ENCODE results near the gene NUTF2.

The NUTF2 gene

GRCh38 chr16:67846320-67847063 is at the start of gene NUTF2:
Gene NUTF2 (plus strand): TSS chr16:67846933. CDS start chr16:67865131, 18,198 bp downstream.
- in situ Hi-C loops (cut with HindIII; ENCODE audit: low sequenced_read_pairs), result no loop called here

DNA sequence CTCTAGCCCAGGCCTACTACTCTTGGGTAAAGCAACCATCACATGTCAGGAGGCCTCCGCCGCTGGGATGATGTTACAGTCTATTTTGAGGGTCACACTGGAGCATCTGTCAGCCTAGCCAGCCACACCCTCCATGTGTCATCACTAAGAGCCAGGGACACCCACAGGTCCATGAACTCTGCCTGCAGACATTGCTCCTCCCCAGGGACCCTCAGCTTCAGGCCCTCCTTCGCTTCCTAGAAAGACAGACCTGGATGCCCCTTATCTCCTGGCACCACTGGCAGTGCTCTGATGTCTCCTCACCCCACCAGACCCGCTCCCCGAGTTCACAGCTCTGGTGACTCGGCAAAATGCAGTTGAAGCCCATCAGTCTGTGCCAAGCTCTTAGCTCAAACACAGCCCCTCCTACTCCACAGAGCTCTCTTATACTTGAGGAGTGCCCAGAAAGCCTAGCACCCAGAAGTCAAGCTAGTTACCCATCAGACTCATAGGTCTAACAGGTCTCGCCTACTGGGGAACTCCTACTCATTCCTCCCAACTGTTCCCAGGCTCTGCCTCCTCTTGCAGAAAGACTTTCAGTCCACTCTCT is 46.3 kb upstream of the NUTF2 start:
- in situ Hi-C loops (cut with HindIII; ENCODE audit: low sequenced_read_pairs), result no loop called here

DNA sequence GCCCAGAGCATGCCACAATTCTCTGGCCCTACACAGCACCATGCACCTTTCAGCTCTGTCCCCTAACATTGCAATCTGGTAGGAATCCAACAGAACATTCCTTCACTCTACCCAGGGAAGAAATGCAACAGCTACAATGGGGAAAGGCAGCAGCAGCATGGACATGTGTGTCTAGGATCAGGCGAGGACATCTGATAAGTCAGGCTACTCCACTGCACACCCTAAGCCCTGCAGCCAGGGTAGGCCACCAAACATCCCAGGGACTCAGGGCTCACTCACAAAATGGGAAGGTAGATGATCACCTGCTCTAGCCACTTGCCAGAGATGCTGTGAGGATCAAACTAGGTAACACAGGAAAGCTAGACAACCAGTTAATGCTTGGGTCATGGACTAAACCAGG is 45.5 kb upstream of the NUTF2 start:
- in situ Hi-C loops (cut with HindIII; ENCODE audit: low sequenced_read_pairs), result no loop called here

DNA sequence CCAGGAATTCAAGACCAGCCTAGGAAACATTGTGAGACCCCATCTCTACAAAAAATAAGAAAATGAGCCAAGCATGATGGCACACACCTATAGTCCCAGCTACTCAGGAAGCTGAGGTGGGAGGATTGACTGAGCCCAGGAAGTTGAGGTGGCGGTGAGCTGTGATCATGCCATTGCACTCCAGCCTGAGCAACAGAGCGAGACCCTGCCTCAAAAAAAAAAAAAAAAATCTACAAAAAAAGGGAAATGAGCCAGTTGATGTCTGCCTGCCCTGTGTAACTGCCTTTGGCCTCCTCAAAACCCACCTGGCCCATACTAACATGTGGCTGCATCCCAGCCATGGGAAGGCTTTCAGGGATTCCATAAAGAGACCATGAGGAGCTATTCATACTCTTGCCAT is 44.9 kb upstream of the NUTF2 start:
- in situ Hi-C loops (cut with HindIII; ENCODE audit: low sequenced_read_pairs), result no loop called here

- in situ Hi-C loops (cut with HindIII; ENCODE audit: low sequenced_read_pairs), result no loop called here
Measured at GRCh38 chr16:67803894-67804293, 42.8 kb upstream of the NUTF2 start.

- in situ Hi-C loops (cut with HindIII; ENCODE audit: low sequenced_read_pairs), result no loop called here
Measured at GRCh38 chr16:67804853-67805542, 41.7 kb upstream of the NUTF2 start.

DNA sequence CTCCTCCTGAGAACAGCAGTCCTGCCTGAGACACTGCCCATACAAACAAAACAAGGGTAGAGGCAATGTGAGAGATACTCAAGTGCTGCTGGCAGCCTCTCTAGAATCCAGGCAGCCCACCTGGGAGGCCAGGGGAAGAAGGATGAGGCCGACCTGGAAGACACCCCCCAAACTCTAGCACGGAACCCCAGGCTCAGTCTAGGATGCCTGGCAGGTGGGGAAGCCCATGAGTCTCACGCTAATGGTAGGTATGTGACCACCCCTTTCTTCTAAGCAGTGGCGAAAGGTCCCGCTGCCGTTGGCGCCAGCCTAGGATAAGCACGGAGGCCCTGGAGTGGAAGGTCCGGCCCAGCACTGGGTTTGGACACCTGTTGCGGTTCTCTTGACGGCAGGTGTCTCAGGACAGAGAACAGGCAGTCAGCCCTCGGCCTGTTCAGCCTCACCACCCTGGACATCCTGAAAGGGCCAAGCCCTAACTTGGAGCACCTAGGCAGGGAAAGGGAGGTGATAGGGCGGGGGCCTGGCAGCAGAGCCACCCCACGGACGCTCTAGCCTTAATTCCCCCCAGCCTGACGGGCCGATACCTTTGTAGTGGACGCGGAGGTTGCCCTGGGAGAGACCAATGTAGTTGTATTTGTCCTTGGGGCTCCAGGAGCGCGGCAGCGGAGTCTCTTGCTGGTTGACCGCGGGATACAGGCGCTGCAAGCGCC is 40.9 kb upstream of the NUTF2 start:
- in situ Hi-C loops (cut with HindIII; ENCODE audit: low sequenced_read_pairs), result no loop called here

DNA sequence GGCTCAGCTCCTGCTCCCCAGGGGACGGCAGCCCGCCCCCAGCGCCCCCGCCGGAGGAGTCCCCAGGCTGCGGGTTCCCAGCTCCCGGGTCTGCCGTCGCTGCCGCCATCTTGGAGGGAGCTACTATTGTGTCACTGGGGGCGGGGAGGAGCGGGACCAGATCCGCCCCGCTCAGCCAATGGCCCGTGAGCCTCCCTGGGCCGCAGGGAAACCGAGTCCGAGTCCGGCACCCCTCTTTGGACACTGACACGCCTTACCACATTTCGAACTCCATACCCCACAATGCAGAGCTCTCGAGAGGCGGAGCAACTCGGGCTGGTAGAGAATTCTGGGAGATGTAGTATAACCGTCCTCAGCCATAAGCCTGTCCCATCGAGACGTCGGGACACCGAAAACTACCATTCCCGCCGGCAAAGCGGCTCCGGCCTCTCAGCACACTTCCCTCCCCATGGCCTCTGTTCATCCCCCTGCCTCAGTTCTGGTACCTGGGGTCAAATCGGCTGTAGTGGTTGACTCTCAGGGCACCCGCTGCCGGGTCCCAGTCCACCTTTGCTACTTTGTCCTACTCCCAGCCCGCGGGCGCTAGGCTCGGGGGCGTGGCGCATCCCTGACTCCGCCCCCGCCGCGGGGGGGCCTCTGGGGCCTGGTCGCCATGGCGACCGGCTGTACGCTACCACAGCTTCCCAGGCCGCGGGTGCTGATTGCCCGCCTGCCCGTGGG is 40.1 kb upstream of the NUTF2 start, which contains the start of the genes RANBP10 and TSNAXIP1:
RANBP10 (minus strand) TSS at position 133 of the 720 bp plus-strand sequence; CDS start at position 109, 24 bp downstream.
TSNAXIP1 (plus strand) TSS at position 462 of the 720 bp plus-strand sequence. CDS start 261 bp downstream, outside the sequence.
- in situ Hi-C loops (cut with HindIII; ENCODE audit: low sequenced_read_pairs), result no loop called here

GRCh38 chr16:67807148-67807682 is 39.5 kb upstream of the NUTF2 start:
- in situ Hi-C loops (cut with HindIII; ENCODE audit: low sequenced_read_pairs), result no loop called here

DNA sequence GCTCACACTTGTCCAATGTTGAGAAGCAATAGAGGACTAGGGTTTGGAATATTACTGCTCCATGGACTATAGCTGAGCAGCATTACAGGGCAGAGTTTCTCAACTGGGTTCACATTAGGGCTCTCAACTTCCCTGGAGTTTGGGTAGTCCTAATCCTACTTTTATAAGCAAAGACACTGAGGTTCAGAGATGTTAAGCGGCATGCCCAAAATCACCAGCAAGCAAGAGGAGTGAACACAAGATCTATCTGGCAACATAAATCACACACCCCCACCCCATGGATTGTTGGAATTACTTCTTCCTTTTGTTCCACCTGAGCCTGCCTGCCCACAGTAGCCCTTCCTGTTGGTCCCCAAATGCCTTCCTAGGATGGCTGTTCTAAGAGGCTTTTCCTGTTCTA is 34.8 kb upstream of the NUTF2 start:
- in situ Hi-C loops (cut with HindIII; ENCODE audit: low sequenced_read_pairs), result no loop called here

DNA sequence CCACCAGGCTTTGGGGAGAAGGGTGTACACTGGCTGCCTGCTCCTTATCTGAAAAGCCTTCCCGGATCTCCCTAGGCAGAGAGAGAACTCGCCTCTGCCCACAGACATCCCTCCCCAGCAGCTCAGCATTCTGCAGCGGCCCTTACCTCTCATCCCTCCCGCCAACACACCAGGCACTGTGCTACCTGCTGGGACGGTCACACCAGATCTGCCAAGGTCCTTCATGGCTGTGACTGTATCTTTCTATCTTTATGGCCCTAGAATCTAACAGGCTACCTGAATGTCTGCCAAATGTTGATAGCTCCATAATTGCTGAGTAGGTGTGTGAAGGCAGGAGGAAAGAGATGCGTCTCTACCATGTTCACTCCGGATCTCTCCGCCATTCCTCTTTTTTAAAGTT is 32.2 kb upstream of the NUTF2 start:
- in situ Hi-C loops (cut with HindIII; ENCODE audit: low sequenced_read_pairs), result no loop called here

GRCh38 chr16:67820608-67821259 is 26.0 kb upstream of the NUTF2 start:
- in situ Hi-C loops (cut with HindIII; ENCODE audit: low sequenced_read_pairs), result loop anchor here (5.0 kb wide), 1 partner anchor 103 kb away; the partner anchor contains the start of gene GFOD2

DNA sequence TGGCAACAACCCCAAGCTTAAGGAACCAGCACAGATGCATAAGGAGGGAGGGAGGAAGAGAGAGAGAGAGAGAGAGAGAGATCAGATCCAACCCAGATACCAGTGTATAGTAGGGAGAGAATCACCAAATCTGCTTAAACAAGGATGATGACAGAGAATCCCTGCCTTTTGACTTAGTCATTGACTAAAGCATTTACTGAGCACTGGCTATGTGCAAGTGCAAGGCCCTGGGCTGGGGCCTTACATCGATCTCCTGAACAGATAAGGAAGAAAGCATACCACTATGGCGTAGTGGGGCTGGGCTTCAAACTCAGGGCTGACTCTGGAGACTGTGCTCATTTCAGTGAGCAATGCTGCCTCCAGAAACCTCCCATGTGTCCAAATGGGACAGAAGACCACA is 24.2 kb upstream of the NUTF2 start:
- in situ Hi-C loops (cut with HindIII; ENCODE audit: low sequenced_read_pairs), result loop anchor here (5.0 kb wide), 1 partner anchor 105 kb away; the partner anchor contains the start of gene GFOD2

- in situ Hi-C loops (cut with HindIII; ENCODE audit: low sequenced_read_pairs), result no loop called here
Measured at GRCh38 chr16:67825119-67825518, 21.6 kb upstream of the NUTF2 start.

- in situ Hi-C loops (cut with HindIII; ENCODE audit: low sequenced_read_pairs), result no loop called here
Measured at GRCh38 chr16:67825906-67826305, 20.8 kb upstream of the NUTF2 start.

GRCh38 chr16:67828651-67829050 is 18.1 kb upstream of the NUTF2 start:
- in situ Hi-C loops (cut with HindIII; ENCODE audit: low sequenced_read_pairs), result no loop called here

DNA sequence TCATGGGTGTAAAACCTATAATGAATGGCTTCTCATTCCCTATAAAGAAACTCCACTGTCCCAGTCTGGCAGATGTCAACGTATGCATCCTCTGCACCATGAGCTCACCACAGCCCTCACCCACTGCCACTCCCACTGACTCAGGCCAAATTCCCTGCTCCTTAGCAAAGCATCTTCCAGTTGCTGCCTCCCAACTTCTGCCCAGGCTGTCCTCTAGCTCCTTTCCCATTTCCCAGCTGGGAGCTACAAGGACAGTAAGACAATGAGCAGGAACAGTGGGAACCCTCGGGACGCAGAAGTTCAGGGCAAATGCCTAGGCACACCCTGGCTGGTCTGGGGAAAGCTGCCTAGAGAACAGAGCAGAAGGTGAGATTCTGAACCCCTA is 13.7 kb upstream of the NUTF2 start:
- in situ Hi-C loops (cut with HindIII; ENCODE audit: low sequenced_read_pairs), result no loop called here

DNA sequence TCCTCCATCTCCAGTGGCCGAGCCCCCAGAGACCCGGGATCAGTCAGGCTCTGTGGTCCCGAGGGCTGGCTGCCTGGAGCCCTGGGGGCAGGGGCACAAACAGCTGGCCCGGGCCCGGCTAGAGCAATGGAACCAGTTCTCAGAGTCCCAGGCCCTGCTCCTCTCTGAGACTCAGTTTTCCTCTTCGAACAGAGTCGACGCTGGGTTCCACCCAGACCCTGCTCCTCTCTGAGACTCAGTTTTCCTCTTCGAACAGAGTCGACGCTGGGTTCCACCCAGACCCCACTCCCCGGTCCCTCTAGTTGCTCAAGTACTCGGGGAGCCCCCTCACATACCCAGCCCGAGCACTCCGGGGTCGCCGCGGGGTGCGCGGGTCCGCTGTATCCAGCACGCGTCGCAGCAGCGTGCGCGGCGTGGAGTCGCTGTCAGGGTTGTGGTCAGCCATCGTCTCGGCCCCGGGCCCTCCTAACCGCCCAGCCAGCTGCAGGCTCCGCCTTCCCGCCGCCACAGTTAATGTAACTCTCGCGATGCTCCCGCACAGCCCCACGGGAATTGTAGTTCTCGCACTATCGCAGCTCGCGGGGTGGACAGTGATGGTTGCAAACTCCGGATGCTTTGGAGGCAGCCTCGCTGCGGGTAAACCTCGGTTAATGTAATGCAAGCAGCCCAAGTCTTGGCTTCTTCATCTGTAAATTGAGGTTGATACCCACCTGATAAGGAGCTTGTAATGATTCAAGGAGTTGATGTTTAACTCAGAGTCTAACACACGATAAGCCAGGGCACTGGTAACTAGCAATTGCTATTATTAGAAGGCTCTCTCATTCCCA is 13.1 kb upstream of the NUTF2 start:
- in situ Hi-C loops (cut with HindIII; ENCODE audit: low sequenced_read_pairs), result no loop called here

DNA sequence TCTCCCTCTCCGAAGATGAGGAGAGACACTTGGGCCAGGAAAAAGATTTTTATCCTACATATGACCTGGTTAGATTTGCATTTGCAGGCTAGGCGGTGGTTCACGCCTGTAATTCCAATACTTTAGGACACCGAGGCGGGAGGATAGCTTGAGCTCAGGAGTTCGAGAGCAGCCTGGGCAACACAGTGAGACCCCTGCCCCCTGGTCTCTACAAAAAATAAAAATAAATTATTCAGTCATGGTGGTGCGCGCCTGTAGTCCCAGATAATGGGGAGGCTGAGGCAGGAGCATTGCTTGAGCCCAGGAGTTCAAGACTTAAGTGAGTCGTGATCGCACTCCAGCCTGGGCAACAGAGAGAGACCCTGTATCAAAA is 12.5 kb upstream of the NUTF2 start:
- in situ Hi-C loops (cut with HindIII; ENCODE audit: low sequenced_read_pairs), result no loop called here

Data from DLD1 (cell line).